GM12891 (cell line): Measurements from ENCODE around the gene KRT37.
"Not testable (repeated sequence)": the region's sequence is repeated elsewhere in the genome, so short reads cannot be mapped to it uniquely, and the experiment has no call there.

Experiments used
- DNase-seq: peaks from one replicate; pipeline ENCODE4 v3.0.0; 2011; ENCODE audit warnings: low spot score; ENCODE audit not compliant: insufficient read length
- FAIRE-seq: peaks from 2 replicates; lab custom pipeline; 2011; peaks lifted over from hg19 to GRCh38; lab: Jason Lieb, UNC
- PAX5 ChIP-seq: IDR thresholded peaks from 2 replicates; pipeline ENCODE4 v1.6.1; 2011; ENCODE audit warnings: low read length, moderate library complexity, mild to moderate bottlenecking; ENCODE audit not compliant: insufficient read depth, severe bottlenecking
- POLR2A ChIP-seq: IDR thresholded peaks from 2 replicates; pipeline ENCODE4 v1.6.1; 2011; ENCODE audit warnings: low read depth, low read length, control low read depth
- POLR2AphosphoS5 ChIP-seq: IDR thresholded peaks from 2 replicates; pipeline ENCODE4 v1.6.1; 2011; ENCODE audit warnings: low read depth, low read length, control low read depth
- POU2F2 ChIP-seq: IDR thresholded peaks from 2 replicates; pipeline ENCODE4 v1.6.1; 2011; ENCODE audit warnings: low read depth, mild to moderate bottlenecking, control low read depth, low read length, moderate library complexity
- SPI1 ChIP-seq: IDR thresholded peaks from 2 replicates; pipeline ENCODE4 v1.6.1; 2011; ENCODE audit warnings: low read depth, low read length, control low read depth
- TAF1 ChIP-seq: IDR thresholded peaks from 2 replicates; pipeline ENCODE4 v1.6.1; 2011; ENCODE audit warnings: low read depth, low read length, control low read depth

The KRT37 gene

DNA sequence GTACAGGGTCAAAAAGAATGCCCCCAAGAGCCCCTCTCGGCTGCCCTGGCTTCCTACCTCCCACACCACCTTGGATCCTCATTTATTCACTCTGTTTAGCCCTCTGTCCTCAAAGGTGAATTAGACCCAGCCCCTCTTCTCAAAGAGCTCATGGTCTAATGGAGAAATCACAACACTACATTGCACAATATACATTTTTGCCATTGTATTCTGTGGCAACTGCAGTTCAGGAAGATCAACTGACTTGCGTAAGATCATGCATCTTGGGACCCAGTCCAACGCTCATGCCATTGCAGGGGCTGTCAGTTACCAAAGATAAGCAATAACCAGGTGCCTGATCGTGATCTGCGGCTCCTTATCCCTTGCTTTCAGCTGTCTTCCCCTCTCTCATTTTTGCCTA, 15.0 kb upstream of the KRT37 start:
- DNase-seq (no peak), FAIRE-seq (no peak)
- TF ChIP-seq SPI1 = no peak
- TF ChIP-seq TAF1 = no peak
- no peak for TF ChIP-seq POLR2AphosphoS5
- no peak for TF ChIP-seq POU2F2
- TF ChIP-seq PAX5 = no peak
- no peak for TF ChIP-seq POLR2A

DNA sequence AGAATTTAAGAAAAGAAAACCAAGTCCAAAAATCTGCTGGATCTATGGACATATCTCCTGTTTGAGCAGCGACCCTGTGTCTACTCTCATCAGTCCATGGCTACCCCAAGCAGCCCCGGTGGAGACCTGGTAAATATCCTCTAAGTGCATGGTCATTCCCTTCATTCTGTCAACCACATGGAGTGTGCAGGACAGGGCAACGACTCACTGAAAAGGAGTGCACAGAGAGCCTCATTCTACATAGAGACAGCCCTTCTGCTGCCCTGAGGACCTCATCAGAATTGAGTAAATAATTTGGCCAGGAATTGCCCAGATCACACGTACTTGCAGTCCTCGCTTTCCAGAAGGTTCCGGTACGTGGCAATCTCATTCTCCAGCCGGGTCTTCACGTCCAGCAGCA, 13.4 kb upstream of the KRT37 start:
- DNase-seq (no peak), FAIRE-seq (no peak)
- TF ChIP-seq POU2F2 = no peak
- TF ChIP-seq PAX5 = no peak
- no peak for TF ChIP-seq POLR2A
- TF ChIP-seq TAF1 = no peak
- TF ChIP-seq POLR2AphosphoS5 = no peak
- no peak for TF ChIP-seq SPI1

DNA sequence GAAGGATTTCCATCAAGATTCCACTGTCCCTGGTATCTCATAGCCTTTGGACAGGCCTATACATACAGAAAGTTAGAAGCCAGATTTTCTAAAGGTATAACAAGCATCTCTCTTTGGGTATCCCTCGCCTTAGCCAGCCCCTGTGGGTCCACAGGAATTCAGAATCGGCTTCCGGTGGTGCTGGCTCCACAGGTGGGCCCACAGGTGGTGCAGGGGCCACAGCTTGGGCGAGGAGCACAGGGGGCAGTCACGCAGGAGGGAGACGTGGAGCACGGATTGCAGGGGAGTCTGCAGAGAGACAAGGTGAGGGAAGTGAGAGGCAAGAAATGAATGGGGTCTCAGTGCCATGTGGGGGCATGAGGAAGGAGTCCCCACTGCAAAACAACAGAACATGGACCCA, 12.9 kb upstream of the KRT37 start:
- no peak for TF ChIP-seq POLR2AphosphoS5
- no peak for TF ChIP-seq POLR2A
- TF ChIP-seq SPI1 = no peak
- TF ChIP-seq PAX5 = no peak
- TF ChIP-seq TAF1 = no peak
- TF ChIP-seq POU2F2 = no peak
- FAIRE-seq (no peak), DNase-seq (no peak)

- DNase-seq (no peak), FAIRE-seq (no peak)
- TF ChIP-seq TAF1 = no peak
- no peak for TF ChIP-seq SPI1
- no peak for TF ChIP-seq POLR2AphosphoS5
- no peak for TF ChIP-seq POLR2A
- no peak for TF ChIP-seq PAX5
- no peak for TF ChIP-seq POU2F2
These were observed 10.0 kb upstream of the KRT37 start for GRCh38 chr17:41434415-41434814.

- no peak for TF ChIP-seq POU2F2
- TF ChIP-seq TAF1 = no peak
- no peak for TF ChIP-seq POLR2AphosphoS5
- TF ChIP-seq PAX5 = no peak
- TF ChIP-seq SPI1 = no peak
- no peak for TF ChIP-seq POLR2A
- DNase-seq = no peak
- no peak for FAIRE-seq
These were observed 9.6 kb upstream of the KRT37 start for GRCh38 chr17:41434005-41434404.

DNA sequence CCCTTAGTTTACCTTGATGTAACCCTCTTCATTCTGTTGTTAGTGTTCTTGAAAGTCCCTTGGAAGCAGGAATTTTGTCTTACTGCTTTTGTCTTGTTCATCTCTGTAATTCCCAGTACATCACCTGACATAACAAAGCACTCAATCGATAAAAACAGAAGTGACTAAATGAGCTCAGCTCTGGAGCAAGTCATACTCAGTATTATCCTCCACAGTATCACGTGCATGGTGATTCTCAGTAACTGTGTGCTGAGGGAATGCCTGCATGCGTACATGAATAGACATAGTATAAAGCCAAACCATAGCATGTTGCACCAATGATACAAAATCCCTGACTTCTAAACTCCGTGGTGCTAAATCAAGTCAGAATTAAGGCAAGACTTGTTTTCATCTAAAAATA, 9.2 kb upstream of the KRT37 start:
- DNase-seq (no peak), FAIRE-seq (no peak)
- TF ChIP-seq POLR2A (no peak), TAF1 (no peak), SPI1 (no peak), POLR2AphosphoS5 (no peak), POU2F2 (no peak), PAX5 (no peak)

DNA sequence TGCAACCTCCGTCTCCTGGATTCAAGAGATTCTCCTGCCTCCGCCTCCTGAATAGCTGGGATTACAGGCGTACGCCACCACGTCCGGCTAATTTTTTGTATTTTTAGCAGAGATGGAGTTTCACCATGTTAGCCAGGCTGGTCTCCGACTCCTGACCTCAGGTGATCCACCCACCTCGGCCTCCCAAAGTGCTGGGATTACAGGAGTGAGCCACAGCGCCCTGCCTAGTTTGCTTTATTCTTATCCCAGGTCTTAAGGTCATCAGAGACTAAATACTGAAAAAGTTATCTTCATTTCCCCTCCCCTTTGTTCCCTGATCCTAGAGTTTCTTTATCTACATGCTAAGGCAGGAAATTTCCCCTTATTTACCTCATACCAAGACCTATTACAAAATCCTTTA, 6.0 kb upstream of the KRT37 start:
- not testable (repeated sequence) for FAIRE-seq, DNase-seq

DNA sequence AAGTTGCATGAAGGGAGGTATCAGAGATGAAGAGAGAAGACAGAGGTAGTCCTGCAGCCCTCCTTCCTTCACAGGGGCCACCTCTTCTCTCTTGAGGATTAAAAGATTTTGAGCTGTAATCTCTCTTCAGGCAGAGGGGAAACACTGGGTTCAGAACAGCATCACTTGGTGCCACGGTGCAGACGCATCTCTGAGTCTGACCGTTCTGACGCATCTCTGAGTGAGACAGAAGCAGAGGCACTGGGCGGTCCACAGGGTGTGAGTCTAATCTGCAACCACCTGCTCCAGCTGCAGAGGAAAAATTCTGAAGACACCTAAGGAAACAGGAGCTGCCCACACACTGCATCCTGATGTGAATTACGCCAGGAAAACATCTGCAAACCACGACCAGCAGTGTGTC, 5.3 kb upstream of the KRT37 start:
- TF ChIP-seq SPI1 (no peak), TAF1 (no peak), PAX5 (no peak), POLR2A (no peak), POU2F2 (no peak), POLR2AphosphoS5 (no peak)
- FAIRE-seq (no peak), DNase-seq (no peak)

DNA sequence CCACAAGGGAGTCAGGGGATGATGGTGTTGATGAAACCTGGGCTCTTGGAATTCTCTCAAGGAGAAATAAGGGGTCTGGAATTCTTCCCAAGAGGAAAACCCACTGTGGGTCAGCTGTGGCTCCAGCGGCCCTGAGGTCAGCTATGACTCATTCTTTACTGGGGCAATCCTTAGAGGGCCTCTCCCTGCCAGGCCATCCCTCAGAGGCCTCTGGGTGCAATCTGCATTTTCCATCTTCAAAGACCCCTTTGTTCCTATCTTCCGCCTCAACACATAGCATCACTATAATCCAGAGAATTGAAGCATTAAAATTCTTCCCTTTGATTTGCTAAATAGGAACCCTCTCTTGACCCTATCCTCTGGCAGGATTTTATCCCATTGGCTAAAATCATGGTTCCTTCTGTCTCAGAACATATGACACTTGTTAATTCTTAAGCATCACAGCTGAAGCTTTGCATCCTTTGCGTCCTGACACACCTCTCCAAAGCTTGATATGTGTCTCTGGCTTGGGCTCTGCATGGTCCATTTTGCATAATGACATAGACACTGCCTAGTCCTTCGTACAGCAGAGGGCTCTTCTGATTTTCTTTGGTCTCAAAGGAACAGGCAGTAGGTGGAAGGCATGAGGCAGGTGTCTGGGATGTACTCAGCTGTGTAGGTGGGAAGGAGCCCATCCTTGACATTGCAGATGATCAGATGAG, 4.4 kb upstream of the KRT37 start:
- TF ChIP-seq POLR2AphosphoS5 (no peak), SPI1 (no peak)
- DNase-seq = no peak
- FAIRE-seq = no peak

- not testable (repeated sequence) for FAIRE-seq
These were observed 1.8 kb downstream of the KRT37 start for GRCh38 chr17:41422586-41422985.

DNA sequence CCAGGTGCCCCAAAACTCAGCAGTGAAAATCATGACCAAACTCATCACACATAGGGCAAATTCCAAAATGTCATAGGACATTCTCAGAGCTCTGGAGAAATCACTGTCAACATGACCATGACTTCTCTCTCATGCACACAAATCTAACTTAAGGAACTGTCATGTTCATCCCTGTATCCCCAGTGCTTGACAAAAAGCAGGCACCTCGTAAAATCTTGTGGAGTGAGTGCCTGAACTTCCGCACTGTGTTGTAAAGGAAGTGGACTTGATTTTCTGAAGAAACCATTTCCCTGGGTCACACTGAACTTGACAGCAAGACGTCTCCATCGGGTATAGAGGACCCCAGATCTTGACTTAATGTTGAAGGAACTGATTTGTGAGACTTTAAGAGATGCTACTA, 2.8 kb downstream of the KRT37 start:
- DNase-seq = no peak
- no peak for FAIRE-seq
- TF ChIP-seq SPI1 (no peak), POLR2AphosphoS5 (no peak), POLR2A (no peak), TAF1 (no peak), PAX5 (no peak), POU2F2 (no peak)

More at GRCh38 chr17:41422586-41422985, 1.8 kb downstream of the KRT37 start:
- DNase-seq = not testable (repeated sequence)
